ENCODE data around the gene TVP23A. TPM values are rescaled to one million over a fixed set of nuclear protein-coding genes. Genes with fewer than 3 reads are reported as not detected.

Gene TVP23A
- total and polyA plus RNA-seq, 5 experiments from 2014 or later, result 0.06 TPM; not detected in 4

GRCh38 chr16:10740000-10740844, 78.4 kb downstream of the TVP23A start:
- no peaks in the 10 kb centered on the region for H3K27me3 Mint-ChIP-seq
- POLR2A ChIA-PET, result interaction anchor here (0.6 kb wide), 1 partner anchor 233 kb away, joined by 4 read pairs; no protein-coding TSS in a partner anchor
- DNase-seq (no peak), ATAC-seq (no peak)
- H3K4me3 Mint-ChIP-seq, result peak overlapping the region in 2 of 10 donors; percentile 4 to 27
- peaks cover 0 to under 1% (median 0%) of the 10 kb centered on the region in 3 donors for H3K36me3 Mint-ChIP-seq
- H3K4me1 Mint-ChIP-seq, result peaks cover 14 to 43% (median 33%) of the 10 kb centered on the region in 4 donors
- peak overlapping the region in 5 of 10 donors; percentile 22 to 70 (median 48) for H3K27ac Mint-ChIP-seq
- no peaks in the 10 kb centered on the region for H3K9me3 Mint-ChIP-seq

- Mint-ChIP-seq H3K27me3 (no peaks in the 10 kb centered on the region), H3K4me1 (peaks cover 8 to 31% (median 21%) of the 10 kb centered on the region in 4 donors), H3K9me3 (peaks cover 0 to under 1% (median 0%) of the 10 kb centered on the region in 9 donors), H3K4me3 (peak overlapping the region in 1 of 10 donors; percentile 24), H3K27ac (peak overlapping the region in 1 of 10 donors; percentile 39), H3K36me3 (no peaks in the 10 kb centered on the region)
- POLR2A ChIA-PET, result no interaction called here
- DNase-seq (no peak), ATAC-seq (no peak)
These were observed 80.1 kb downstream of the TVP23A start for GRCh38 chr16:10738231-10739077.

GRCh38 chr16:10737068-10737625, 81.4 kb downstream of the TVP23A start:
- peak overlapping the region in 7 of 10 donors; percentile 40 to 87 (median 82) for H3K27ac Mint-ChIP-seq
- peak overlapping the region; percentile 48 to 76 (median 66) for H3K4me3 Mint-ChIP-seq
- ATAC-seq (peak; percentile 86 to 97), DNase-seq (peak; percentile 38 to 84 (median 72))
- peaks cover 0 to 5% (median 0%) of the 10 kb centered on the region in 9 donors for H3K9me3 Mint-ChIP-seq
- H3K36me3 Mint-ChIP-seq, result no peaks in the 10 kb centered on the region
- POLR2A ChIA-PET, result interaction anchor here (0.7 to 0.9 kb wide), 2 partner anchors 222 to 236 kb away, joined by 3 to 9 read pairs; no protein-coding TSS in a partner anchor
- H3K27me3 Mint-ChIP-seq, result no peaks in the 10 kb centered on the region
- H3K4me1 Mint-ChIP-seq, result peaks cover 5 to 26% (median 15%) of the 10 kb centered on the region in 4 donors

GRCh38 chr16:10731790-10732189, 86.8 kb downstream of the TVP23A start:
- peaks cover 0 to 5% (median 0%) of the 10 kb centered on the region in 9 donors for H3K9me3 Mint-ChIP-seq
- ATAC-seq (no peak), DNase-seq (no peak)
- H3K27me3 Mint-ChIP-seq, result no peaks in the 10 kb centered on the region
- no peak overlapping the region for H3K4me3 Mint-ChIP-seq
- H3K36me3 Mint-ChIP-seq, result no peaks in the 10 kb centered on the region
- peak overlapping the region in 1 of 10 donors; percentile 78 for H3K27ac Mint-ChIP-seq
- H3K4me1 Mint-ChIP-seq, result no peaks in the 10 kb centered on the region
- POLR2A ChIA-PET, result no interaction called here

- no peaks in the 10 kb centered on the region for H3K4me1 Mint-ChIP-seq
These were observed 89.2 kb downstream of the TVP23A start for GRCh38 chr16:10729104-10730048.

GRCh38 chr16:10728003-10728887, 90.3 kb downstream of the TVP23A start:
- Mint-ChIP-seq H3K4me3 (no peak overlapping the region), H3K27ac (no peak overlapping the region), H3K9me3 (peaks cover 0 to 3% (median 0%) of the 10 kb centered on the region in 9 donors), H3K36me3 (no peaks in the 10 kb centered on the region), H3K27me3 (peaks cover 0 to 3% (median 0%) of the 10 kb centered on the region in 5 donors), H3K4me1 (no peaks in the 10 kb centered on the region)
- POLR2A ChIA-PET, result no interaction called here
- ATAC-seq, result no peak
- DNase-seq, result no peak

More at GRCh38 chr16:10729104-10730048, 89.2 kb downstream of the TVP23A start:
- Mint-ChIP-seq H3K4me3 (no peak overlapping the region), H3K27ac (no peak overlapping the region), H3K36me3 (no peaks in the 10 kb centered on the region), H3K9me3 (peaks cover 0 to 5% (median 0%) of the 10 kb centered on the region in 9 donors), H3K27me3 (peaks cover 0 to 3% (median 0%) of the 10 kb centered on the region in 5 donors)
- DNase-seq (no peak), ATAC-seq (no peak)
- POLR2A ChIA-PET, result no interaction called here

Other genes starting within 250 kb of the TVP23A start
- not detected for gene EMP2, start 238.2 kb downstream of the TVP23A start, total RNA-seq
- gene EMP2, start 238.2 kb downstream of the TVP23A start, polyA plus RNA-seq, result not detected
- under 1 TPM in 1 of 2 experiments, not detected in 1; 0.68 TPM for gene TEKT5, start 123.9 kb downstream of the TVP23A start, total RNA-seq
- not detected for gene TEKT5, start 123.9 kb downstream of the TVP23A start, polyA plus RNA-seq
- 10 to 100 TPM; 27.3 to 29.7 TPM for gene NUBP1, start 75.0 kb downstream of the TVP23A start, total RNA-seq
- gene NUBP1, start 75.0 kb downstream of the TVP23A start, polyA plus RNA-seq, result 10 to 100 TPM; 22.7 to 34.5 (median 30.0) TPM
- gene CIITA, start 58.4 kb upstream of the TVP23A start, total RNA-seq, result 10 to 100 TPM; 18.2 to 18.8 TPM
- under 1 TPM; 0.07 to 0.80 (median 0.30) TPM for gene CIITA, start 58.4 kb upstream of the TVP23A start, polyA plus RNA-seq
- 10 to 100 TPM; 30.5 to 30.7 TPM for gene DEXI, start 123.7 kb upstream of the TVP23A start, total RNA-seq
- 10 to 100 TPM; 50.8 to 60.4 (median 51.9) TPM for gene DEXI, start 123.7 kb upstream of the TVP23A start, polyA plus RNA-seq
- gene CLEC16A, start 125.8 kb upstream of the TVP23A start, total RNA-seq, result 10 to 100 TPM; 24.8 to 28.8 TPM
- gene CLEC16A, start 125.8 kb upstream of the TVP23A start, polyA plus RNA-seq, result 10 to 100 TPM in 2 of 3 donors, 1 to 10 TPM in 1; 8.5 to 19.4 (median 18.4) TPM

Measured in naive thymus-derived CD8-positive, alpha-beta T cell (primary cell).